A549 (cell line): ENCODE data around the gene GOLGA1. TPM values are rescaled to one million over a fixed set of nuclear protein-coding genes. Genes with fewer than 3 reads are reported as not detected.
A peak's percentile ranks its signal among the peaks of the same experiment; 100 is the strongest.

Experiments
- ATAC-seq, 2 experiments: fragments of 200-7000 bp in 1 of 2; fragments of >200 bp in 1 of 2; cut with Nextera tagmentation in 1 of 2; cut with Tn5 transposase in 1 of 2; 3 replicates each; pipeline versions ENCODE4 v1.8.0 to v1.9.1; 2018 to 2020; ENCODE audit warnings: mild to moderate bottlenecking in 1 of 2, moderate library complexity in 1 of 2
- CTCF ChIA-PET: fragments of 300-600 bp; sonication (Branson Sonifier 250); formaldehyde crosslinking; extraction: SDS; loops from one replicate; lab custom pipeline; 2021; ENCODE audit warnings: antibody characterized with exemption, inconsistent platforms; lab: Yijun Ruan, JAX
- POLR2A ChIA-PET: fragments of 350-600 bp; formaldehyde crosslinking; extraction: SDS; loops from one replicate; lab custom pipeline; 2021; ENCODE audit warnings: antibody characterized with exemption, inconsistent platforms; lab: Yijun Ruan, JAX
- DNase-seq, 2 experiments: peaks; one replicate each; pipeline versions ENCODE4 v3.0.0 to v3.0.0-alpha.2; 2011 to 2016; ENCODE audit warnings: low read depth in 1 of 2, low spot score in 1 of 2
- FAIRE-seq: peaks from 2 replicates; lab custom pipeline; 2011; peaks lifted over from hg19 to GRCh38; lab: Jason Lieb, UNC
- H3K27ac ChIP-seq, 2 experiments: fragments of >200 bp; sonication (Bioruptor Twin); formaldehyde crosslinking; 3 replicates each; pipeline ENCODE4 v1.5.1; 2016 to 2017
- H3K4me1 ChIP-seq: fragments of >200 bp; sonication (Bioruptor Twin); formaldehyde crosslinking; 3 replicates; pipeline ENCODE4 v1.6.1; 2016
- H3K4me2 ChIP-seq: fragments of >200 bp; sonication (Bioruptor Twin); formaldehyde crosslinking; 3 replicates; pipeline ENCODE4 v1.6.1; 2016
- H3K4me3 ChIP-seq: fragments of >200 bp; sonication (Bioruptor Twin); formaldehyde crosslinking; 3 replicates; pipeline ENCODE4 v1.5.1; 2016
- H3K9me3 ChIP-seq: fragments of >200 bp; sonication (Bioruptor Twin); formaldehyde crosslinking; 3 replicates; pipeline ENCODE4 v1.6.1; 2016
- ATOH8 ChIP-seq: fragments of 250-450 bp; sonication (Bioruptor Pico); IDR thresholded peaks from 2 replicates; pipeline ENCODE4 v1.5.0; 2020; ENCODE audit warnings: low read depth, mild to moderate bottlenecking, moderate library complexity
- CBX2 ChIP-seq: fragments of 200-600 bp; sonication (generic); IDR thresholded peaks from 2 replicates; pipeline ENCODE4 v1.6.1; 2016; ENCODE audit warnings: low read depth, mild to moderate bottlenecking, borderline replicate concordance
- CBX8 ChIP-seq: fragments of 200-600 bp; sonication (generic); IDR thresholded peaks from 2 replicates; pipeline ENCODE4 v1.6.1; 2016
- CHD2 ChIP-seq: fragments of 150-350 bp; IDR thresholded peaks from 2 replicates; pipeline ENCODE4 v1.6.1; 2014; ENCODE audit warnings: low read length; ENCODE audit not compliant: partially characterized antibody
- EHF ChIP-seq: fragments of 250-450 bp; sonication (Bioruptor Pico); IDR thresholded peaks from 2 replicates; pipeline ENCODE4 v1.5.0; 2020; ENCODE audit warnings: mild to moderate bottlenecking
- EP300 ChIP-seq, 2 experiments: fragments of >200 bp; sonication (Bioruptor Twin); formaldehyde crosslinking; IDR thresholded peaks; 2 replicates in 1 of 2; 3 replicates in 1 of 2; pipeline ENCODE4 v1.6.1; 2016 to 2017
- ESRRA ChIP-seq: fragments of 150-350 bp; IDR thresholded peaks from 2 replicates; pipeline ENCODE4 v1.6.1; 2014; ENCODE audit warnings: mild to moderate bottlenecking, low read length, borderline replicate concordance
- FOXS1 ChIP-seq: fragments of 250-450 bp; sonication (Bioruptor Pico); IDR thresholded peaks from 2 replicates; pipeline ENCODE4 v1.5.0; 2020; ENCODE audit warnings: mild to moderate bottlenecking, moderate library complexity
- HEYL ChIP-seq: fragments of 250-450 bp; sonication (Bioruptor Pico); IDR thresholded peaks from 2 replicates; pipeline ENCODE4 v1.8.0; 2021; ENCODE audit warnings: mild to moderate bottlenecking, moderate library complexity
- HMGXB4 ChIP-seq: fragments of 250-450 bp; sonication (Bioruptor Pico); IDR thresholded peaks from 2 replicates; pipeline ENCODE4 v1.5.0; 2021; ENCODE audit warnings: mild to moderate bottlenecking, moderate library complexity, borderline replicate concordance
- JUN ChIP-seq, 2 experiments: fragments of >200 bp; sonication (Bioruptor Twin); formaldehyde crosslinking; IDR thresholded peaks; 2 replicates in 1 of 2; 3 replicates in 1 of 2; pipeline ENCODE4 v1.6.1; 2016 to 2017
- JUNB ChIP-seq: fragments of >200 bp; sonication (Bioruptor Twin); formaldehyde crosslinking; IDR thresholded peaks from 2 replicates; pipeline ENCODE4 v1.6.1; 2016
- KDM5A ChIP-seq: fragments of 200-600 bp; sonication (generic); IDR thresholded peaks from 2 replicates; pipeline ENCODE4 v1.6.1; 2016; ENCODE audit warnings: antibody characterized with exemption, mild to moderate bottlenecking
- NFE2L2 ChIP-seq: fragments of 150-350 bp; conservative IDR thresholded peaks from 2 replicates; pipeline ENCODE4 v1.6.1; 2014; ENCODE audit warnings: low read length
- NR3C1 ChIP-seq: fragments of >200 bp; sonication (Bioruptor Twin); formaldehyde crosslinking; IDR thresholded peaks from 3 replicates; pipeline ENCODE4 v1.6.1; 2017
- PHF8 ChIP-seq: fragments of 200-600 bp; sonication (generic); IDR thresholded peaks from 2 replicates; pipeline ENCODE4 v1.6.1; 2016; ENCODE audit warnings: low read depth, mild to moderate bottlenecking, antibody characterized with exemption, moderate library complexity, borderline replicate concordance
- RCOR1 ChIP-seq: fragments of 150-350 bp; IDR thresholded peaks from 2 replicates; pipeline ENCODE4 v1.6.1; 2014; ENCODE audit warnings: antibody characterized with exemption, low read length, low read depth
- RFX5 ChIP-seq: fragments of 450-650 bp; IDR thresholded peaks from 2 replicates; pipeline ENCODE4 v1.7.1; 2014; ENCODE audit warnings: antibody characterized with exemption, mild to moderate bottlenecking, moderate library complexity
- SMC3 ChIP-seq: fragments of >200 bp; sonication (Bioruptor Twin); formaldehyde crosslinking; IDR thresholded peaks from 3 replicates; pipeline ENCODE4 v1.6.1; 2018; ENCODE audit warnings: inconsistent platforms
- SREBF2 ChIP-seq: fragments of 450-650 bp; IDR thresholded peaks from 2 replicates; pipeline ENCODE4 v1.6.1; 2014; ENCODE audit warnings: mild to moderate bottlenecking, moderate library complexity
- TFCP2L1 ChIP-seq: fragments of 250-450 bp; sonication (Bioruptor Pico); IDR thresholded peaks from 2 replicates; pipeline ENCODE4 v1.5.0; 2021; ENCODE audit warnings: mild to moderate bottlenecking
- TP53 ChIP-seq: fragments of 250-450 bp; sonication (Bioruptor Pico); IDR thresholded peaks from 2 replicates; pipeline ENCODE4 v1.5.0; 2021; ENCODE audit warnings: mild to moderate bottlenecking, moderate library complexity
- USF2 ChIP-seq: fragments of 450-650 bp; IDR thresholded peaks from 2 replicates; pipeline ENCODE4 v1.6.1; 2014; ENCODE audit warnings: antibody characterized with exemption
- ZNF302 ChIP-seq: fragments of 250-450 bp; sonication (Bioruptor Pico); IDR thresholded peaks from 2 replicates; pipeline ENCODE4 v1.9.0; 2021; ENCODE audit warnings: inconsistent platforms, mild to moderate bottlenecking, moderate library complexity
- ZSCAN20 ChIP-seq: fragments of 250-450 bp; sonication (Bioruptor Pico); IDR thresholded peaks from 2 replicates; pipeline ENCODE4 v1.8.0; 2022; ENCODE audit warnings: mild to moderate bottlenecking, moderate library complexity
- WGBS: methylation state at CpG from one replicate; pipeline ENCODE4 v1.1.6; 2017; ENCODE audit errors: missing lambda C conversion rate; 5-methylcytosine and 5-hydroxymethylcytosine counted together
- polyA plus RNA-seq, 4 experiments: library from polyadenylated mRNA; depleted of rRNA in 3 of 4; stranded (reverse); fragments of >200 nt; fragmentation: RNase III in 1 of 4; extraction: RNeasy Plus Mini Kit Qiagen cat#74134 plus additional on column Dnase treatment in 1 of 4; gene quantifications; 2 replicates in 3 of 4; 3 replicates in 1 of 4; pipeline ENCODE4 v1.2.3, GENCODE V29; 2011 to 2017
- TF ChIP-seq, protein P1 (sequence below): fragments of 150-350 bp; IDR thresholded peaks from 2 replicates; pipeline ENCODE4 v1.6.1; 2014; ENCODE audit warnings: low read depth, mild to moderate bottlenecking, low read length
- TF ChIP-seq, protein P2 (sequence below): IDR thresholded peaks from 2 replicates; pipeline ENCODE4 v1.6.1; 2012
- TF ChIP-seq, protein P3 (sequence below): fragments of >200 bp; sonication (Bioruptor Twin); formaldehyde crosslinking; IDR thresholded peaks from 2 replicates; pipeline ENCODE4 v1.6.1; 2016
- TF ChIP-seq, protein P4 (sequence below): fragments of 200-600 bp; sonication (generic); IDR thresholded peaks from 2 replicates; pipeline ENCODE4 v1.6.1; 2016; ENCODE audit warnings: antibody characterized with exemption, mild to moderate bottlenecking, moderate library complexity

Gene GOLGA1
- polyA plus RNA-seq, 2 of the 4 experiments (the other 2 are of a cell fraction): 10.0 to 19.4 TPM

DNA sequence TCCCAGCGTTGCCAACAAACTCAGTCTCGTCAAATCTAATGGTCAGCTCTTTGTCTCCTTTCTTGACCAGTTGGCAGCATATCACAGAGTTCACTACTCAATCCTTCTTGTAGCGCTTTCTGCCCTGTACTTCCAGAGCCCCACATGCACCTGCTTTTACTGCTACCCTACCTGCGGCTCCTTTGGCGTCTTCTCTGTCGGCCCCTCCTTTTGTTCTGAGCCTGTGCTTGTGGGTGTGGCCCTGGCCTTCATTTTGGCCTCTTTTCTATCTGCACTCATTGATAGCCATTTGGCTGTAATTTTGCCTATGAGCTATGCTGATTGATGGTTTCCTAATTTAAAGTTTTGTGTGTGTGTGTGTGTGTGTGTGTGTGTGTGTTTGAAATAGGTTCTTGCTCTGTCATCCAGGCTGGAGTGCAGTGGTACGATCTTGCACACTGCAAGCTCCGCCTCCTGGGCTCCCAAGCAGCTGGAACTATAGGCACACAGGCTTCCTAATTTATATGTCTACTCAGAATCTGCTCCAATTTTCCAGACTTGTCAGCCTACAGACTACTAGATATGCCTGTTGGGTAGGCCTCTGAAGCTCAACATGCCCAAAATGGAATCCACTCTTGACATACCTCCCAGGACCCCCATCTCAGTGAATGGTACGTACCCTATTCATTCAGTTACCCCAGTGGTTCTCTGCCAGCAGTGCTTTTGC is 46.7 kb downstream of the GOLGA1 start:
- ChIA-PET CTCF (interaction anchor here (0.6 to 2.5 kb wide), 11 partner anchors 11 to 442 kb away, joined by 3 to 18 read pairs (median 4); partner anchors contain the start of genes NR6A1, OLFML2A and WDR38), POLR2A (no interaction called here)
- FAIRE-seq (no peak), DNase-seq (no peak)
- Histone ChIP-seq H3K4me1 (no peaks in the 10 kb centered on the region; the same call in 2 of the 3 replicates), H3K9me3 (no peaks in the 10 kb centered on the region), H3K4me2 (no peak overlapping the region)
- 93% methylated on average over 8 of the region's 9 CpGs for WGBS
- TF ChIP-seq ATOH8 (CRISPR knock-in tag): no peak
- TF ChIP-seq HEYL (CRISPR knock-in tag): no peak
- no peak for TF ChIP-seq KDM5A
- TF ChIP-seq CBX8: no peak
- TF ChIP-seq JUNB: no peak
- TF ChIP-seq USF2: no peak
- TF ChIP-seq NR3C1: no peak
- TF ChIP-seq RFX5: no peak
- TF ChIP-seq, protein P1, sequence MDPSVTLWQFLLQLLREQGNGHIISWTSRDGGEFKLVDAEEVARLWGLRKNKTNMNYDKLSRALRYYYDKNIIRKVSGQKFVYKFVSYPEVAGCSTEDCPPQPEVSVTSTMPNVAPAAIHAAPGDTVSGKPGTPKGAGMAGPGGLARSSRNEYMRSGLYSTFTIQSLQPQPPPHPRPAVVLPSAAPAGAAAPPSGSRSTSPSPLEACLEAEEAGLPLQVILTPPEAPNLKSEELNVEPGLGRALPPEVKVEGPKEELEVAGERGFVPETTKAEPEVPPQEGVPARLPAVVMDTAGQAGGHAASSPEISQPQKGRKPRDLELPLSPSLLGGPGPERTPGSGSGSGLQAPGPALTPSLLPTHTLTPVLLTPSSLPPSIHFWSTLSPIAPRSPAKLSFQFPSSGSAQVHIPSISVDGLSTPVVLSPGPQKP: no peak
- TF ChIP-seq EHF (CRISPR knock-in tag): no peak
- no peak for TF ChIP-seq NFE2L2
- TF ChIP-seq CBX2: no peak
- TF ChIP-seq ZNF302 (CRISPR knock-in tag): no peak
- TF ChIP-seq SMC3: no peak
- TF ChIP-seq EP300 (IDR thresholded peaks at IDR 0.05): no peak
- TF ChIP-seq, protein P2, sequence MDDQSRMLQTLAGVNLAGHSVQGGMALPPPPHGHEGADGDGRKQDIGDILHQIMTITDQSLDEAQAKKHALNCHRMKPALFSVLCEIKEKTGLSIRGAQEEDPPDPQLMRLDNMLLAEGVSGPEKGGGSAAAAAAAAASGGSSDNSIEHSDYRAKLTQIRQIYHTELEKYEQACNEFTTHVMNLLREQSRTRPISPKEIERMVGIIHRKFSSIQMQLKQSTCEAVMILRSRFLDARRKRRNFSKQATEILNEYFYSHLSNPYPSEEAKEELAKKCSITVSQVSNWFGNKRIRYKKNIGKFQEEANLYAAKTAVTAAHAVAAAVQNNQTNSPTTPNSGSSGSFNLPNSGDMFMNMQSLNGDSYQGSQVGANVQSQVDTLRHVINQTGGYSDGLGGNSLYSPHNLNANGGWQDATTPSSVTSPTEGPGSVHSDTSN: no peak
- TF ChIP-seq, protein P3, sequence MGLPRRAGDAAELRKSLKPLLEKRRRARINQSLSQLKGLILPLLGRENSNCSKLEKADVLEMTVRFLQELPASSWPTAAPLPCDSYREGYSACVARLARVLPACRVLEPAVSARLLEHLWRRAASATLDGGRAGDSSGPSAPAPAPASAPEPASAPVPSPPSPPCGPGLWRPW: no peak
- TF ChIP-seq RCOR1: no peak
- TF ChIP-seq, all 56 proteins: peak for 0
- H3K4me3 ChIP-seq: no peak overlapping the region
- H3K27ac ChIP-seq: no peak overlapping the region
- peak; percentile 20 to 41; a peak in 3 of 6 replicates for ATAC-seq

DNA sequence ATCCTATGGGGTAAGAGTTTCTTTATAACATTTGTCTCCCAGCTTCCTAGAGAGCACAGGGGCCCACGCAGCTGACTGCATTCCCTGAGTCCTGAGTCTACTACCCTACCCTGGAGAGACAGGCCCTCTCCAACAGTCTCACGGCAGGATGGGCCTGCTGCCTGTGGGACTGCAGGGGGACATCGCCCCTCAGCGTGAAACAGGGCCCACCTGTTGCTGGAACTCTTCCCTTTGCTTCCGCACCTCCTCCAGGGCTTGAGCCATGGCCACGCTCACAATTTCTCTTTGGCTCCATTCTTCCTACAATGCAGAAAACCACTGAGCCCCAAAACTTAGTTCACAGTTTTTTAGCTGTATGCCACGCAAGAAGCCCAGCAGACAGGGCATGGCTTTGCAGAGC is 50.7 kb downstream of the GOLGA1 start:
- DNase-seq (no peak), ATAC-seq (no peak), FAIRE-seq (no peak)
- Histone ChIP-seq H3K4me1 (no peaks in the 10 kb centered on the region), H3K4me3 (no peak overlapping the region), H3K27ac (no peak overlapping the region), H3K9me3 (no peaks in the 10 kb centered on the region), H3K4me2 (no peak overlapping the region)
- WGBS: 95% methylated on average over 7 of the region's 7 CpGs
- ChIA-PET POLR2A (no interaction called here), CTCF (interaction anchor here (1.7 to 2.5 kb wide), 2 partner anchors 12 to 38 kb away, joined by 5 to 9 read pairs; partner anchors contain the start of gene WDR38)
- TF ChIP-seq EHF (CRISPR knock-in tag) (no peak), TFCP2L1 (CRISPR knock-in tag) (no peak), SREBF2 (no peak), FOXS1 (CRISPR knock-in tag) (no peak), NFE2L2 (no peak), HMGXB4 (CRISPR knock-in tag) (no peak), JUN (IDR thresholded peaks at IDR 0.05) (no peak), TP53 (no peak), CHD2 (no peak), ESRRA (no peak), ZSCAN20 (CRISPR knock-in tag) (no peak), PHF8 (no peak)
- TF ChIP-seq, protein P4, sequence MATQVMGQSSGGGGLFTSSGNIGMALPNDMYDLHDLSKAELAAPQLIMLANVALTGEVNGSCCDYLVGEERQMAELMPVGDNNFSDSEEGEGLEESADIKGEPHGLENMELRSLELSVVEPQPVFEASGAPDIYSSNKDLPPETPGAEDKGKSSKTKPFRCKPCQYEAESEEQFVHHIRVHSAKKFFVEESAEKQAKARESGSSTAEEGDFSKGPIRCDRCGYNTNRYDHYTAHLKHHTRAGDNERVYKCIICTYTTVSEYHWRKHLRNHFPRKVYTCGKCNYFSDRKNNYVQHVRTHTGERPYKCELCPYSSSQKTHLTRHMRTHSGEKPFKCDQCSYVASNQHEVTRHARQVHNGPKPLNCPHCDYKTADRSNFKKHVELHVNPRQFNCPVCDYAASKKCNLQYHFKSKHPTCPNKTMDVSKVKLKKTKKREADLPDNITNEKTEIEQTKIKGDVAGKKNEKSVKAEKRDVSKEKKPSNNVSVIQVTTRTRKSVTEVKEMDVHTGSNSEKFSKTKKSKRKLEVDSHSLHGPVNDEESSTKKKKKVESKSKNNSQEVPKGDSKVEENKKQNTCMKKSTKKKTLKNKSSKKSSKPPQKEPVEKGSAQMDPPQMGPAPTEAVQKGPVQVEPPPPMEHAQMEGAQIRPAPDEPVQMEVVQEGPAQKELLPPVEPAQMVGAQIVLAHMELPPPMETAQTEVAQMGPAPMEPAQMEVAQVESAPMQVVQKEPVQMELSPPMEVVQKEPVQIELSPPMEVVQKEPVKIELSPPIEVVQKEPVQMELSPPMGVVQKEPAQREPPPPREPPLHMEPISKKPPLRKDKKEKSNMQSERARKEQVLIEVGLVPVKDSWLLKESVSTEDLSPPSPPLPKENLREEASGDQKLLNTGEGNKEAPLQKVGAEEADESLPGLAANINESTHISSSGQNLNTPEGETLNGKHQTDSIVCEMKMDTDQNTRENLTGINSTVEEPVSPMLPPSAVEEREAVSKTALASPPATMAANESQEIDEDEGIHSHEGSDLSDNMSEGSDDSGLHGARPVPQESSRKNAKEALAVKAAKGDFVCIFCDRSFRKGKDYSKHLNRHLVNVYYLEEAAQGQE: no peak
